GM12864 (cell line): Measurements from ENCODE around the gene TMEM131.
"Not testable (repeated sequence)": the region's sequence is repeated elsewhere in the genome, so short reads cannot be mapped to it uniquely, and the experiment has no call there.

Experiments
- DNase-seq: peaks from one replicate; pipeline ENCODE4 v3.0.0-alpha.2; 2011; ENCODE audit warnings: low read depth
- H3K4me3 ChIP-seq: 2 replicates; pipeline ENCODE4 v1.5.1; 2011; ENCODE audit warnings: mild to moderate bottlenecking, low read depth, low read length, control low read depth
- TF ChIP-seq, protein P1 (sequence below): IDR thresholded peaks from 2 replicates; pipeline ENCODE4 v1.5.1; 2011; ENCODE audit warnings: low read depth, mild to moderate bottlenecking, moderate library complexity, low read length, control low read depth, inconsistent platforms; ENCODE audit errors: missing control alignments

The TMEM131 gene

DNA sequence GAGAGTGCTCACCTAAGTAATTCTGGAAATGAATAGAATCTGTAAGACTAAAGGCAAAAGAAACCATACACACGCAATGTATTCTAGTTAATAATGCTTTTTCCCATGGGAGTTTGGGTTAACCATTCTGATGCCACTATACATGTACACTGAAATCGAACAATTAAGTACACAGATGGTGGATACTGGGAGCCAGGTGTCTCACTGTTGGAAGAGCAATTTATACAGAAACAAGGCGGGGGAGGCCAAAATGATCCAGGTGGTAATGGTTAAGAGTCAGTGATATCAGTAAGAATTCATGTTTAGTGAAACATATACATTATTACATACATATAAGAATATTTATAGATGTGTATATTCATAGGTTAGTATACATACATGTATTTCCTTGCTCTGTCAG lies 67.2 kb downstream of the TMEM131 start:
- H3K4me3 ChIP-seq = no peak overlapping the region
- TF ChIP-seq, protein P1, sequence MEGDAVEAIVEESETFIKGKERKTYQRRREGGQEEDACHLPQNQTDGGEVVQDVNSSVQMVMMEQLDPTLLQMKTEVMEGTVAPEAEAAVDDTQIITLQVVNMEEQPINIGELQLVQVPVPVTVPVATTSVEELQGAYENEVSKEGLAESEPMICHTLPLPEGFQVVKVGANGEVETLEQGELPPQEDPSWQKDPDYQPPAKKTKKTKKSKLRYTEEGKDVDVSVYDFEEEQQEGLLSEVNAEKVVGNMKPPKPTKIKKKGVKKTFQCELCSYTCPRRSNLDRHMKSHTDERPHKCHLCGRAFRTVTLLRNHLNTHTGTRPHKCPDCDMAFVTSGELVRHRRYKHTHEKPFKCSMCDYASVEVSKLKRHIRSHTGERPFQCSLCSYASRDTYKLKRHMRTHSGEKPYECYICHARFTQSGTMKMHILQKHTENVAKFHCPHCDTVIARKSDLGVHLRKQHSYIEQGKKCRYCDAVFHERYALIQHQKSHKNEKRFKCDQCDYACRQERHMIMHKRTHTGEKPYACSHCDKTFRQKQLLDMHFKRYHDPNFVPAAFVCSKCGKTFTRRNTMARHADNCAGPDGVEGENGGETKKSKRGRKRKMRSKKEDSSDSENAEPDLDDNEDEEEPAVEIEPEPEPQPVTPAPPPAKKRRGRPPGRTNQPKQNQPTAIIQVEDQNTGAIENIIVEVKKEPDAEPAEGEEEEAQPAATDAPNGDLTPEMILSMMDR = no peak
- DNase-seq = no peak

DNA sequence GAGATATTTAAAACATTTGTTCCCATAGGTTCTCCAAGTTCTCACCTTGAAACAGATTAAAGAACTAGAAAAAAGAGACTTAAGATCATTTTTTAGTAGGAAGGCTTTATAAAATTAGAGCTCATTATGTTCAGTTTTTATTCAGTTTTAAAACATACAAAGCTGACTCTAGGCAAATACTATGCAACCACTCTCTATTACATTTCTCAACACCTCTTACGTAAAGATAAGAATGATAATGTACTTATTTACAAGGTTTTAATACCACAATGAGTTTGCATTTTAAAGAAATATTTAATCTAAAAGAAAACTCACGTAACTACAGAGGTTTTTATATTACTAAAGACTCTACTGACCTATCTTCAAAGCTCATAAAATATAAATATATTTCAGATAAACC lies 68.8 kb downstream of the TMEM131 start:
- H3K4me3 ChIP-seq = no peak overlapping the region
- TF ChIP-seq, protein P1 = no peak
- DNase-seq = no peak

DNA sequence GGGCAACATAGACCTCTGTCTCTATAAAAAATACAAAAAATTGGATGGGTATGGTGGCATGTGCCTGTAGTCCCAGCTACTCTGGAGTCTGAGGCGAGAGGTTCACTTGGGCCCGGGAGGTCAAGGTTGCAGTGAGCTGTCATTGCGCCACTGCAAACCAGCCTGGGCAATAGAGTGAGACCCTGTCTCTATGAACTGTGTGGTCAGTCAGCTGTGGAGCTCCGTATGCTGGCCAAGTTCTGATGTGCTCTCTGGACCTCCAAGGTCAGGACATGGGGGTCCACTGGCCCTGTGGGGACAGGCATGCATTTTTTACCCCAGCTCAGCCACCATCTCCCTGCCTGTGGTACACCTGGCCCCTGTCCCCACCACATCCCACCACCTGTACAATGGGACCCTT lies 71.6 kb downstream of the TMEM131 start:
- TF ChIP-seq, protein P1 = no peak
- H3K4me3 ChIP-seq = no peak overlapping the region
- no peak for DNase-seq

DNA sequence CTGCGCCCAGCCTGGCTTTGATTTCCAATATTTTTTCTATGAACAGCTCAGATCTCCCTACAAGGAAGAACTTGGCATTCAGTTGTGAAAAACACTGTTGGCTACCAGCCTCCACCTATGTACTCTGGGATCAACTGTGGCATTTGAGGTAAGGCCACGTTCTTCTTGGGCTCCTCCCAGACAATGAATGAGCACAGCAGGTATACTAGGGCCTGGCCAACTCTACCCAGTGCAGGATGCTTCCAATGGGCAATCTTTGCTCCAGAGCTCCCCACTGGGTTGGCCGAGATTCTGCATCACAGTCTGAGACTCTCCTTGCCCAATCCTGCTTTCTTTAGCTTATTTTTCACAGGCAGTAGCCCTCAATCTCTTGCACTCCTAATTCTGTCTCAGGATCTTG lies 75.9 kb downstream of the TMEM131 start:
- DNase-seq = no peak
- no peak overlapping the region for H3K4me3 ChIP-seq
- TF ChIP-seq, protein P1 = no peak

DNA sequence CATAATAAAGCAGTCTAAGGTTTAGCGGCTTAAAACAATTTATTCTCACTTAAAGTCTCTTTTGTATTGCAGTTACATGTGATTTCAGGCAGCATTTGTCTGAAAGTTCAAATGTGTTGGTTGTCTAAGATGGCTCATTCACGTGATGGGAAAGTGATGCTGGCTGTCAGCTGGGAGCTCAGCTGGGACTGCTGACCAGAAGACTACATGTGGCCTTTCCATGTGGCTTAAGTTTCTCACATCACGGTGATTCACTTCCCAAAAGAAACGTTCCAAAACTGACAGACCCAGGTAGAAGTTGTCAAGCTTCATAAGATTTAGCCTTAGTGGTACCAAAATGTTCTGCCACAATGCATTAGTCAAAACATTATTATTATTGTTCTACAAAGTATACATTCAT lies 76.9 kb downstream of the TMEM131 start:
- no peak overlapping the region for H3K4me3 ChIP-seq
- no peak for DNase-seq
- TF ChIP-seq, protein P1 = no peak

DNA sequence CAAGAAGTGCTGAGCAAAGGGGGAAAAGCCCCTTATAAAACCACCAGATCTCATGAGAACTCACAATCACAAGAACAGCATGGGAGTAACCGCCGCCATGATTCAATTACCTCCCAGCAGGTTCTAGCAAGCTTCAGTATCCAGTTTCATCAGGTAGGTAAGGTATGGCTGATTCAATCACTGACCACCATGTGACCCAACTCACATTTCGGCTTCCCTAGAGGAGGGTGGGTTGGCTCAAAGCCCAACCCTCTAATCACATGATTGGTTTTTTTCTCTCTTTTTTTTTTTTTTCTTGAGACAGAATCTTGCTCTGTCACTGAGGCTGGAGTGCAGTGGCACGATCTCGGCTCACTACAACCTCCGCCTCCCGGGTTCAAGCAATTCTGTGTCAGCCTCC lies 78.1 kb downstream of the TMEM131 start:
- DNase-seq = not testable (repeated sequence)

DNA sequence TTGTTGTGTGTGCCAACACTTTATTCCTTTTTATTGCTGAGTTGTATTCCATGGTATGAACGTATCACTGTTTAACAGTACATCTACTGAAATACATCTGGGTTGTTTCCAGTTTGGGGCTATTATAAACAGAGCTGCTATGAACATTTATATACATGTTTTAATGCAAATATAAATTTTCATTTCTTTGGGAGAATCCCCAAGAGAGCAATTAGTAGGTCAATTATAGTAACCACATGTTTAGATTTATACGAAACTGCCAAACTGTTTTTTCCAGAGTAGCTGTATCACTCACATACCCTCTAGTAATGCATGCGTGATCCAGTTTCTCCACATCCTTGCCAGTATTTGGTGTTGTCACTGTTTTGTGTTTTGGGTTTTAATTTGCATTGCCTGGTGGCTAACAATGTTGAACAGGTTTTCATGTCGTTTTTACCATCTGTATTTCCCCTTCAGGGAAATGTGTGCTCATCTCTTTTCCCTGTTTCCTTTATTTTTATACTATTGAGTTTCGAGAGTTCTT lies 81.0 kb downstream of the TMEM131 start:
- DNase-seq = no peak
- no peak overlapping the region for H3K4me3 ChIP-seq
- TF ChIP-seq, protein P1 = no peak

More for the DNA sequence above, 78.1 kb downstream of the TMEM131 start:
- not testable (repeated sequence) for H3K4me3 ChIP-seq
